Neural progenitor cell (in vitro differentiated cells): ENCODE results near the gene BAIAP3.

Source experiments
- CTCF ChIP-seq: fragments of 200-600 bp; sonication (generic); IDR thresholded peaks from 2 replicates; pipeline ENCODE4 v1.5.1; 2017; ENCODE audit warnings: antibody characterized with exemption, mild to moderate bottlenecking
- EZH2 ChIP-seq: fragments of 200-600 bp; sonication (generic); IDR thresholded peaks from 2 replicates; pipeline ENCODE4 v1.6.1; 2017; ENCODE audit warnings: antibody characterized with exemption, mild to moderate bottlenecking, moderate library complexity
- EZH2phosphoT487 ChIP-seq: fragments of 200-600 bp; sonication (generic); IDR thresholded peaks from 2 replicates; pipeline ENCODE4 v1.6.1; 2017; ENCODE audit warnings: antibody characterized with exemption

DNA sequence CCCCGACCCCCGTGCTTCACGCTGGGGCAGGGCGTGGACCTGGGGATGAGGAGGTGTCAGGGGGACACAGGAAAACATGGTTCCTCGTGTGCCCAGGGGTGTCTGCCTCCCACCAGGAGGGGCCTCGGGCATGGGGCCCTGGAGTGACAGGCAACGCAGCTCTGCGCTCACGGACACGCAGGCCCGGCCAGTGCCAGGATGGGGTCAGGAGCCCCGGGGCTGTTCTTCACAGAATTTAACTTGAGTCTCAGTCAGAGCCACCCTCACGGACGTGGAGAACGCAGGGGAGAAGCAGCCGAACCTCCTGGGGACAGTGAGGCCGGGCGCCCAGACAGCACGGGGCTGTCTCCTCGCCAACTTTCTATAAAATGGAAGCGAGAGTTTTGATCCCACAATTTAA is 64.3 kb downstream of the BAIAP3 start:
- TF ChIP-seq CTCF (no peak), EZH2 (no peak), EZH2phosphoT487 (no peak)
